ENCODE results near the gene DMXL2.
A peak's percentile ranks its signal among the peaks of the same experiment; 100 is the strongest.
"Not testable (repeated sequence)": the region's sequence is repeated elsewhere in the genome, so short reads cannot be mapped to it uniquely, and the experiment has no call there.

DMXL2 gene

DNA sequence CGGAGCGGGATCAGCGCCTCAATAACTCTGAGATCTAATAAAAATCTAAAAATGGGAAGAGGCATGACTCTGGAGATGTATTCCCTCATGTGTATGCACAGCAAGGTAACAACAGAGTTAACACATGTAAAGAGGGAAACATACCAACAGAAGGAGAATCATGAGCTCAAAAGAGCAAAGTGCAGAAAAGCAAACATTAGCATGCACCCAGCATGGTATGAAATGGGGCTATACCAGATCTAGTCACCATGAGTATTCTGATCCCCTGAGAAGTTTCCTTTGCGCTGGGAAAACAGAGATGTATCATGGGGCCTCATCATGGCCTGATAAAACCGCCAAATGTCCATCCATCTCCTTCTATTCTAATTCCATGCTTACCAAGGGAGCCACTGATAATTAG, 152.1 kb downstream of the DMXL2 start:
- no peak for DNase-seq (ENCODE audit: low read depth)
- no peak overlapping the region for H3K4me3 ChIP-seq (ENCODE audit: low read depth, low read length)
- TF ChIP-seq CTCF (IDR thresholded peaks at IDR 0.05; ENCODE audit: insufficient read depth, low read depth, low read length, missing control alignments), result no peak

DNA sequence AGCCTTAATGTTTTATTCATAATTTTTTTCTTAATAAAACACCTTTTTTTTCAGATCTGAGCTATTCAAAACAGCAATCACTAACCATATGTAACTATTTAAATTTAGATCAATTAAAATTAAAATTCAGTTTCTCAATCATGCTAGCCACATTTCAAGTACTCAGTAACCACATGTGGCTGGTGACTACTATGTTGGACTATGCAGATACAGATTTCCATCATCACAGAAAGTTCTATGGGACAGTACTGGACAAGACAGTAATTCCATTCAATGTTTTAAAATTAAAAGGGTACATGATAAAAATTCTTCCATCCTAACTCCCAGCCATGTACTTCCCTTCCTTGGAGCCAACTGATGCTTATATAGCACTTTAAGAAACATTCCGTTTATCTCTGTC, 161.8 kb downstream of the DMXL2 start:
- H3K4me3 ChIP-seq (ENCODE audit: low read depth, low read length), result no peak overlapping the region
- no peak for TF ChIP-seq CTCF (IDR thresholded peaks at IDR 0.05; ENCODE audit: insufficient read depth, low read depth, low read length, missing control alignments)
- DNase-seq (ENCODE audit: low read depth), result no peak

DNA sequence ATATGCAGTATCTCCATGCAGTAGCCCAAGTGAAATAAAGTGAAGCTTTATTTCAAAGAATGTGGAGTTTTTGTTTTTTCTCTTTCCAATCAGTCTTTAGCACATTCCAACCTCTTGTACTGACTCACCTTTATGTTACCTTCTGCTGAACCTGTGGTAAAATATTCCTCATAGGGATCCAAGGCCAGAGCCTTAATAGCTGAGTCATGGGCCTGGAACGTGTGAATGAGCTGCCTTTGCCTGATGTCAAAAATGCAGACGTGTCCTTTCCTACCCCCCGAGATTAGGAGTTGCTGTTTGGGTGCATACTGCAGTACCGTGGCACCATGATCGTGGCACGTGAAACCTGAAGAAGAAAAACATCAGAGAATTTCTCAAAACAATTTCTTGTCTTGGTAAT, 172.6 kb downstream of the DMXL2 start:
- no peak for DNase-seq (ENCODE audit: low read depth)
- H3K4me3 ChIP-seq (ENCODE audit: low read depth, low read length), result no peak overlapping the region
- no peak for TF ChIP-seq CTCF (IDR thresholded peaks at IDR 0.05; ENCODE audit: insufficient read depth, low read depth, low read length, missing control alignments)

GRCh38 chr15:51448622-51449399, 173.8 kb downstream of the DMXL2 start:
- no peak for DNase-seq (ENCODE audit: low read depth)
- H3K4me3 ChIP-seq (ENCODE audit: low read depth, low read length), result no peak overlapping the region
- no peak for TF ChIP-seq CTCF (IDR thresholded peaks at IDR 0.05; ENCODE audit: insufficient read depth, low read depth, low read length, missing control alignments)

- no peak for DNase-seq (ENCODE audit: low read depth)
- TF ChIP-seq CTCF (IDR thresholded peaks at IDR 0.05; ENCODE audit: insufficient read depth, low read depth, low read length, missing control alignments), result no peak
- H3K4me3 ChIP-seq (ENCODE audit: low read depth, low read length), result no peak overlapping the region
Measured at GRCh38 chr15:51447855-51448621, 174.5 kb downstream of the DMXL2 start.

GRCh38 chr15:51446029-51446744, 176.4 kb downstream of the DMXL2 start:
- DNase-seq (ENCODE audit: low read depth), result peak; percentile 6
- not testable (repeated sequence) for H3K4me3 ChIP-seq (ENCODE audit: low read depth, low read length)

DNA sequence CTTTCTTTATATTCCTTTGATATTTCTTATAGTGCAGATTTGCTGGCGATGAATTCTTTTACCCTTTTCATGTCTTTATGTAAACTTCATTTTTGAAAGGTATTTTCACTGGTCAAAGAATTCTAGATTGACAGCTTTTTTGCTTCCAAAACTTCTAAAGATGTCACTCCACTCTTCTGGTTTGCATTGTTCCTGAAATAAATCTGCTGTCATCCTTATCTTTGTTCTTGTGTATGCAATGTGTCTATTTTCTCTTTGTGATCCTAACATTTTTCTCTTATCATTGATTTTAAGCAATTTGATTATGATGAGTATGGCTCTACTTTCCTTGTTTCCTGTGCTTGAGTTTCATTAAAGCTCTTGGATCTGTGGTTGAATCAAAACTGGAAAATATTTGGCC, 177.8 kb downstream of the DMXL2 start:
- TF ChIP-seq CTCF (IDR thresholded peaks at IDR 0.05; ENCODE audit: insufficient read depth, low read depth, low read length, missing control alignments), result no peak
- H3K4me3 ChIP-seq (ENCODE audit: low read depth, low read length), result no peak overlapping the region
- DNase-seq (ENCODE audit: low read depth), result no peak

Measured in GM12865 (cell line).